VCaP (cell line): ENCODE measurements around the gene DERA.

Experiments used
- H3K27ac ChIP-seq: fragments of 450-650 bp; 2 replicates; pipeline ENCODE4 v1.5.1; 2017
- TF ChIP-seq, protein P1 (sequence below): fragments of 450-650 bp; conservative IDR thresholded peaks from 2 replicates; pipeline ENCODE4 v1.5.1; 2017; ENCODE audit warnings: mild to moderate bottlenecking, moderate library complexity

The DERA gene

DNA sequence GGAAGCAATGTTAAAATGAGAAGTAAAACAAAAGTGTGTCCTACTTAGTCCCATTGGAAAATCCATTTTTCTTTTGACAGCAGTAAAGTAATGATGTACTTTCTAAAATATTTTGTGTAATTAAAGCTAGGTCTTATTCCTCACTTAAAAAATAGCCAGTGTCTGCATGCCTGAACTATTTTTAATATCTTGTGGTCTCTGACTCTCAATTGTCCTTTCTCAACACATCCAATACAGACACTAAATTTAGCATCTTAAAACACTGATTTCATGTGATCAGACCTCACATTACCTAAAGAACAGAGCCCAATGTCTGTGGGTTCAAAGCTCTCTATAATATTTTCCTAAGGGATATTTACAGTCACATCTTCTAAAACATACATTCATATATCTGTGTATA lies 108.0 kb downstream of the DERA start:
- H3K27ac ChIP-seq = no peak overlapping the region

DNA sequence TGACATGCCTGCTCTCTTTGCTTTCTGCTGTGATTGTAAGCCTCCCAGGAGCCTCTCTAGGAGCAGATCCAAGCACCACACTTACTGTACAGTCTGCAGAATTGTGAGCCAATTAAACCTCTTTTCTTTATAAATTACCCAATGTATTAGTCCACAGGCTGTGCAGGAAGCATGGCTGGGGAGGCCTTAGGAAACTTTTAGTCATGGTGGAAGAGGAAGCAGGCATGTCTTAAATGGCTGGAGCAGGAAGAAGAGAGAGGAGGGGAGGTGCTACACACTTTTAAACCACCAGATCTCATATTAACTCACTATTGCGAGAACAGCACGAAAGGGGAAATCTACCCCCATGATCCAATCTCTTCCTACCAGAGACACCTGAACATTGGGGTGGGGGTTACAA lies 108.9 kb downstream of the DERA start:
- TF ChIP-seq, protein P1, sequence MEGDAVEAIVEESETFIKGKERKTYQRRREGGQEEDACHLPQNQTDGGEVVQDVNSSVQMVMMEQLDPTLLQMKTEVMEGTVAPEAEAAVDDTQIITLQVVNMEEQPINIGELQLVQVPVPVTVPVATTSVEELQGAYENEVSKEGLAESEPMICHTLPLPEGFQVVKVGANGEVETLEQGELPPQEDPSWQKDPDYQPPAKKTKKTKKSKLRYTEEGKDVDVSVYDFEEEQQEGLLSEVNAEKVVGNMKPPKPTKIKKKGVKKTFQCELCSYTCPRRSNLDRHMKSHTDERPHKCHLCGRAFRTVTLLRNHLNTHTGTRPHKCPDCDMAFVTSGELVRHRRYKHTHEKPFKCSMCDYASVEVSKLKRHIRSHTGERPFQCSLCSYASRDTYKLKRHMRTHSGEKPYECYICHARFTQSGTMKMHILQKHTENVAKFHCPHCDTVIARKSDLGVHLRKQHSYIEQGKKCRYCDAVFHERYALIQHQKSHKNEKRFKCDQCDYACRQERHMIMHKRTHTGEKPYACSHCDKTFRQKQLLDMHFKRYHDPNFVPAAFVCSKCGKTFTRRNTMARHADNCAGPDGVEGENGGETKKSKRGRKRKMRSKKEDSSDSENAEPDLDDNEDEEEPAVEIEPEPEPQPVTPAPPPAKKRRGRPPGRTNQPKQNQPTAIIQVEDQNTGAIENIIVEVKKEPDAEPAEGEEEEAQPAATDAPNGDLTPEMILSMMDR = no peak

More for the DNA sequence above, 108.0 kb downstream of the DERA start:
- TF ChIP-seq, protein P1 = no peak

DNA sequence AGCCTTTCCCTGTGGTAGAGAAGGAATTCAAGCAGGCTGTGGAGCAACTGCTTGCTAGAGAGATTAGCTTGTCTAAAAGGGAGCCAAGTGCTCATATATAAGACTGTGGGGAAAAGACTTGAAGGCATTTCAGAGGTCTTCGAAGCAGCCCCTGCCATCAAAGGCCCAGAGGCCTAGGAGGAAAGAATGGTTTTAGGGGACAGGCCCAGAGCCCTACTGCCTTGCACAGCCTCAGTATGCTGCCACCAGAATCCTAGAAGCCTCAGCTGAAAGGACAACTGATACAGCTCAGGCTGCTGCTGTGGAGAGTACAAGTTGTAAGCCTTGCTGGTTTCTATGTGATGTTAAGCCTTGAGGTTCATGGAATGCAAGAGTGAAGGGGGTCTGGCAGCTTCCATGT lies 109.9 kb downstream of the DERA start:
- TF ChIP-seq, protein P1 = no peak
- H3K27ac ChIP-seq = no peak overlapping the region

More for the DNA sequence above, 108.9 kb downstream of the DERA start:
- H3K27ac ChIP-seq = no peak overlapping the region

DNA sequence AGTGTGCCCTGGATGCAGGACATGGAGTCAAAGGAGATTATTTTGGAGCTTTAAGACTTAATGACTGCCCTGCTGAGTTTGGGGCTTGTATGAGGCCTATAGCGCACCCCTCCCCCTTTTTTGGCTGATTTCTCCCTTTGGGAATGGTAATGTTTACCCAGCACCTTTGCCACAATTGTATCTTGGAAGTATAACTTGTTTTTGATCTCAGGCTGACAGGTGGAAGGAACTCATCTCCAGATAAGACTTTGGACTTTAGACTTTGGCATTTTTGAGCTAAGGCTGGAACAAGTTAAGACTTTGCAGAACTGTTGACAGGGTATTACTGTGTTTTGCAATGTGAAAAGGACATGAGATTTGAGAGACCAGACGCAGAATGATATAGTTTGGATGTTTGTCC lies 110.5 kb downstream of the DERA start:
- no peak overlapping the region for H3K27ac ChIP-seq
- TF ChIP-seq, protein P1 = no peak

DNA sequence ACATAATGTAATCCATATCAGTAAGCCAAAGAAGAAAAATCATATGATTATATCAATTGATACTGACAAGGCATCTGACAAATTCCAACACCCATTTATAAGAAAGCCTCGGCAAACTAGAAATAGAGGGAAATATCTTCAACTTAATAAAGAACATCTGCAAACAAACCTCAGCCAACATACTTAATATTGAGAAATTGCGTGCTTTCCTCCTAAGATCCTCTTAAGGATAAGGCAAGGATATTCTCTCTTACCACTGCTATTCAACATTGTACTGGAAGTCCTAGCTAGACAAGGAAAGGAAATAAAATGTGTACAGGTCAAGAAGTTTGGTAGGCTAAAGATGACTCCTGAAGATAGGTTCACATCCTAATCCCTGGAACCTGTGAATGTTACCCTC lies 115.9 kb downstream of the DERA start:
- TF ChIP-seq, protein P1 = no peak
- no peak overlapping the region for H3K27ac ChIP-seq

DNA sequence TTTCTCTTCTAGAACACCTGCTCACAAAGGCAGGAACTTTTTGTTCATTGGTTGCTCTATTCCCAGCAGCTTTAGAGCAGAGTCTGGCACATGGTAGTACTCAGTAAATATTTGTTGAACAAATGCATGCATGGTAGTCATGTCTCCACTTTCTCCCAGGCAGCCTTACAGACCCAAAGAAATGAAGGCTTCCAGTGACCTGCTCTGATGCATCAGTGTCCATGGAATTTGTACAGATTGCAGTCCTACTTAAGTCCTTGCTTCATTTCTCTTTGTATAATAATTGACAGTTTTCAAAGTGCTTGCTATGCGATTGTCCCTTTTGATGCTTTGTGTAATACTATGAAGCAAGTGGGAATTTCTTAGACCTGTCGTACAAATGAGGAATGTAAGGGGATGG lies 119.6 kb downstream of the DERA start:
- H3K27ac ChIP-seq = no peak overlapping the region
- TF ChIP-seq, protein P1 = no peak

DNA sequence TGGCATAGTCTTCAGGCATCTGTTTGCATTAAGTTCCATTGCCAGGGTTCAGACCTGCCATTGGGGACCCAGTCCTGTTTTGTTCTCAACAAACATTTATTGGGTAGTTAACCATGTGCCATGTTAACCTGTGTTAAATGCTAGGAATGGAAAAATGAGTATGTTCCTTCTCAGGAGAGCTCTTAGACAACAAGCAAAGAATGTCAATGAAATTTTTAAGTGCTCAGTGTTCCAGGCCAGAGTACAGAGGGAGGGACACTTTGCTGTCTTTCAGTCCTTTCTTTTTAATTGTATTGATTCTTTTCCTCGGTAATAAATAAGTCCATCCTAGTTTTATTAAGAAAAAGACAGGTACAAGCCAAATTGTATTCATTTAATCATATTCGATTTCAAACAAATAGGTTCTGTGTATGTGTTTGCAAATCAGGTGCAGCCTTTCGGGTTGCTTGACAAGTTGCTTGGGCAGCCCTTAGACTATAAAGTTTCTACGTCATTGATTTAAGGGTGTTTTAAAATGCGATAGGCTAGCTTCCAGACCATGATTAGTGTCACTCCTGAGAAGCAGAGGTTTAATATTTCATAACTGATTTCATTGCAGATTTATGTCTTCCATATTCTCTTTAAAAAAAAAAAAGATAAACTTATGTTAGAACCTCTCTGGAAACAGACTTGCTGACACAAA lies 123.1 kb downstream of the DERA start:
- TF ChIP-seq, protein P1 = no peak

More for the DNA sequence above, 123.1 kb downstream of the DERA start:
- no peak overlapping the region for H3K27ac ChIP-seq
